GM18909 (cell line): ENCODE results near the gene LDLRAP1.
"Not testable (repeated sequence)": the region's sequence is repeated elsewhere in the genome, so short reads cannot be mapped to it uniquely, and the experiment has no call there.

Experiments used
- ATAC-seq: cut with Tn5 transposase; IDR thresholded peaks from one replicate; pipeline ENCODE4 v1.9.1; 2021; ENCODE audit warnings: mild to moderate bottlenecking; ENCODE audit not compliant: unreplicated experiment, poor library complexity

LDLRAP1 gene

GRCh38 chr1:25572708-25573590, 29.5 kb downstream of the LDLRAP1 start:
- no peak for ATAC-seq

DNA sequence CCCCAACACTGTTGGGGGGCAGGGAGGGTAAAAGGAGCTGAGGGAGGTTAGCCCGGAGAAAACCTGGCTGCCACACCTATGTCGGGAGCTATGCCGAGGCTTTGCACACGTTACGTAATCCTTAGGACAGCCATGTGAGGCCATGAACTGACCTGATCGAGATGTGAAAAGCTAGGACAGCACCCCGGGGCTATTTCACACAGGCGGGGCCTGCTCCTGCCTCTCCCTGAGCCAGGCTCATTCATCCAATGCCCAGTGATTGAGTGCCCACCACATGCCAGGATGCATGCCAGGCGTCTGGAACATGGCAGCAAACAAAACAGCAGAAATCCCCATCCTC, 30.2 kb downstream of the LDLRAP1 start:
- no peak for ATAC-seq

- ATAC-seq, result no peak
Measured at GRCh38 chr1:25573961-25574360, 30.6 kb downstream of the LDLRAP1 start.

GRCh38 chr1:25575191-25575590, 31.8 kb downstream of the LDLRAP1 start:
- ATAC-seq, result no peak

DNA sequence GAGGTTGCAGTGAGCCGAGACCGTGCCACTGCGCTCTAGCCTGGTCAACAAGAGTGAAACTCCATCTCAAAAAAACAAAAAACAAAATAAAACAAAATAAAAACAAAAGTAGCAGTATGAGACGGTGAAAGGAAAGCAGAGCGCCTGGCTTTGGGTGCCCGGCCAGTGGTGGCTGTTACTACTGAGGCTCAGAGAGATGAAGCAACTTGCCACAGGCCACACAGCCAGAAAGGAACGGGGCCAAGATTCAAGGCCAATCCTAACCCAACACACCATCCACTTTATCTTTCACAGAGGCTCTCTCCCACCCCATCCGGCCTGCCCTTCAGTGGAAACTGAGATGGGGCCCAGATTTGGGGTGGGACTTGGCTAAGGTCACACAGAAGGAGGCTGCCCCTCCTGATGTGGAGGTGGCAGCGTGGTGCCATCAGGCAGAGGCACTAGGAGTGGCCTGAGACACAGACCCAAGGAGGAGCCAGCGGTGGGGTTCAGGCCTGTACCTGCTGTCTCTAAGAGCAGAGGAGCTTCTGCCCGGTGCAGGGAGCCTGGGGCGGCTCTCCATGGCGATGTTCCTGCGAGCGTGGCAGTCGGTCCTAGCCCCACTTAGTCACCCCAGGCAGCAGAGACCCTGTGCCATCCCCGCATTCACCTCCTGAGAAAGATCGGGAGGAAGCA, 33.2 kb downstream of the LDLRAP1 start:
- no peak for ATAC-seq

DNA sequence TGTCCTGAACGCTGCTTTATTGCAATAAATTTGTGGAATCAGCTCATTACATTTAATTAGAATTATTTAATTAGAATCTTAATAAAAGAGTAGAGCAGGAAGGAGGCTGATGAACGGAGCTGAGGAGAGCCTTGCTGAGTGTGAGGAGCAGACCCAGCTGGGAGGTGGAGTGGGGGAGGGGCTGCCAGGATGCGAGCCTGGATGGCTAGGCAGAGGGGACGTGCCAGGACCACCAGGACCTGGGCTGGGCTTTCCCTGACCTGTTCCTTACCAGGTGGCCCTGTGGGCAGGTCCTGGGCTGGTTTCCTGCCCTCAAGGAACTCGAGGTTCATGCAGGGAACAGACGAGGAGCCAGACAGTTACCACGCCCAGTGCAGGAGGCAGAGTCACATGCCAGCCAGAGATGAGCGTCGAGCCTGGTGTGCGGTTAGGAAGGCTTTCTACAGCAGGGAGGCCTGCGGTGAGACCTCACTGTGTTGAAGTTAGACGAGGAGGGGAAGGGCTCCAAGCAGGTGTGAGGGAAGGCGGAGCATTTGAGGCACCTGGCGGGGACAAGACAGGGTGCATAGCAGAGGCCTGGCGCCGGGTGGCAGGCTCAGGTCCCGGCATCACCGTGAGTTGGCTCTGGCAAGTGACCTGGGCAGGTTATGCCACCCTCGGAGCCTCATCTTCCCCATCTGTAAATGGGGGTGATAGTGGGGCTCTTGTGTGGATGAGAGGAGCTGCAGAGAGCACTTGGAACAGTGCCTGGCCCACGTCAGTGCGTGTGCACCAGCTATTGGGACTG, 33.9 kb downstream of the LDLRAP1 start:
- no peak for ATAC-seq

DNA sequence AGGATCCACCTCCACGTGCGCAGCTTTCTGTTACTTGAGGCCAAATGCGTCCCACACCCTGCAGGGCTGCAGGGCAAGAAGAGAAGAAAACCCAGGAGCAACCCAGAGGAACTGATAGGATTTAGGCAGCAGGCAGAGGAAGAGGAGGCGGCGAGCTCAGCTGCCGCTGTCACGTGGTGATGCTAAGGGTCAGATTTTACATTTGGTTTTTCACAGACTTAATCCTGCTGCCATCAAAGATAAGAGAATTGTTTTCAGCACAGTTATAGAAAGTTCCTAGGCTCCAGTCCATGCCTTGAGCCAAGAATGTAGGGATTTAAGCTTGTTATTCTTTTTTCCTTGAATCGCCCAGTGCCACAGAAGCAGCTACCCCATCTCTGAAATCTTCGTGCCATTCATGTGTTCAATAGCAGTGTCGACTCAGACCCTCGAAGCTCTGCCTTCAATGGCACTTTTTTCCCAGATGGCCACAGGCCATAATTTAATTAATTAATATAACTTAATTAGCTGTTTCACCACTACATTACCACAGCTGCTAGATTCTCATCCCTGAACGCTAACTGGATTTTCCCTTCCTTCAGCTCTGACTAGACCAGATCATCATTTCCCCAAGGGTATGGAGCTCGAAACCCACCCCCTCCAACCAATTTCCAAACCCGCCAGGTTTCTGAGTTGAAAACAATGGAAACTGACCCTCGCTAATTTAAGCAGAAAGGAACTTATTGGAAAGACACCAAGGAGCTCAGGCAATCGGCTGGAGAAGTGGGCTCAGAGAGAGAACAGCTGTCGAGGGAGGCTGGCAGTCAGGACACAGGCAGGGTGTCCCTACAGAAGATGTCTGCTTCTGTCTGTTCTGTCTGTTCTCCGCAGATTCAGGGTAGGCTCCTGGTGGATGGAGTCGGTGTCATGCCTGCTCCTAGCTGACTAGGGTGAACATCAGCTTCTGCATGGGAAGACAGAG, 36.2 kb downstream of the LDLRAP1 start:
- no peak for ATAC-seq

- ATAC-seq, result no peak
Measured at GRCh38 chr1:25580927-25581326, 37.5 kb downstream of the LDLRAP1 start.

- ATAC-seq, result no peak
Measured at GRCh38 chr1:25581764-25582163, 38.4 kb downstream of the LDLRAP1 start.

DNA sequence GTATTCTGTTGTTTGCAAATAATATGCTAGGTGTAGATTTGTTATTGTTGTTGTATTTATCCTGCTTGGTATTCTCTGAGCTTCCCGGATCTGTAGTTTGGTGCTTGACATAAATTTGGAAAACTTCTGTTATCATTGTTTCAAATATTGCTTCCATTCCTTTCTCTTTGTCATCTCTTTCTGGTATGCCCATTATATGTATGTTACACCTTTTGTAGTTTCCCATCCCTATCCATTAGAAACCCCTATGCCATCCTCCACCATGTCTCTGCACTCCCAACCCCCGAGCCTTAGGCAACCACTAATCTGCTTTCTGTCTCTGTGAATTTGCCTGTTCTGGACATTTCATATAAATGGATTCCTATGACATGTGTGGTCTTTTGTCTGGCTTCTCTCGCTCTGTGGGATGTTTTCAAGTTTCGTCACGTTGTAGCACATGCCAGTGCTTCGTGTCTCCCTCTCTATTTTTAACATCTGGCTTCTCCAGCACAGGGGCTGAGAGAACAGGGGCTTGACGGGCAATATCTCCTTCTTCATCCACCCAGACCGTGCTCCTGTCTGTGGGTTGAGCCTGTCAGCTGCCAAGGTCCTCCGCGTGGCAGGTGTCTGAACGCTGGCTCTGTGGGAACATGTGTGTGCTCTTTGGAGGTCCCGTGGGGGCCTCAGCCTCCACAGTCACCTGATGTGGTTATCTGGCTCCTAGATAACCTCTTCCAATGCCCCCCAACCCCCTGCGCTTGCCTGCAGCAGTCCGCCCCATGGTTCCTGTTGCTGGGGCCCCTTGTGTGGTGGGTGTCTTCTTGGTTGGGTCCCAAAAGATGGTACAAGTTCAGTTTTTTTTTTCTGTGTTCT, 40.3 kb downstream of the LDLRAP1 start:
- no peak for ATAC-seq

DNA sequence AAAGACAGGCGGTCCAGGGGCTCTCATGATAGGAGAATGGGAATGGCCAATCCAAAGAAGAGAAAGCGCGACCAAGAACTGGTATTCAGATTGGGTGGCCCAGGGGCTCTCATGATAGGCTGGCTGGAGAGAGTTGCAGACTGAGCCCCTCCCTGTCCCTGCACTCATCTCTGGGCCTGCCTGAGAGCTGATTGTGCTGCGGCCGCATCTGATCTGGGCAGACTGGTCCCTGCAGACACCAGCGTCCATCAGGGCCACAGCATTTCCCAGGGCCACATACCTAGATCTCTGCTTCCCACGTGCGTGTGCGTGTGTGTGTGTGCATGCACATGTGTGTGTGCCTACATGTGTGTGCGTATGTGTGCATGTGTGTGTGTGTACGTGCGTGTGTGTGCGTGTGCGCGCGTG, 42.8 kb downstream of the LDLRAP1 start:
- no peak for ATAC-seq

GRCh38 chr1:25587290-25587689, 43.9 kb downstream of the LDLRAP1 start:
- ATAC-seq, result no peak

- not testable (repeated sequence) for ATAC-seq
Measured at GRCh38 chr1:25588224-25588623, 44.8 kb downstream of the LDLRAP1 start.

- not testable (repeated sequence) for ATAC-seq
Measured at GRCh38 chr1:25588786-25589185, 45.4 kb downstream of the LDLRAP1 start.

DNA sequence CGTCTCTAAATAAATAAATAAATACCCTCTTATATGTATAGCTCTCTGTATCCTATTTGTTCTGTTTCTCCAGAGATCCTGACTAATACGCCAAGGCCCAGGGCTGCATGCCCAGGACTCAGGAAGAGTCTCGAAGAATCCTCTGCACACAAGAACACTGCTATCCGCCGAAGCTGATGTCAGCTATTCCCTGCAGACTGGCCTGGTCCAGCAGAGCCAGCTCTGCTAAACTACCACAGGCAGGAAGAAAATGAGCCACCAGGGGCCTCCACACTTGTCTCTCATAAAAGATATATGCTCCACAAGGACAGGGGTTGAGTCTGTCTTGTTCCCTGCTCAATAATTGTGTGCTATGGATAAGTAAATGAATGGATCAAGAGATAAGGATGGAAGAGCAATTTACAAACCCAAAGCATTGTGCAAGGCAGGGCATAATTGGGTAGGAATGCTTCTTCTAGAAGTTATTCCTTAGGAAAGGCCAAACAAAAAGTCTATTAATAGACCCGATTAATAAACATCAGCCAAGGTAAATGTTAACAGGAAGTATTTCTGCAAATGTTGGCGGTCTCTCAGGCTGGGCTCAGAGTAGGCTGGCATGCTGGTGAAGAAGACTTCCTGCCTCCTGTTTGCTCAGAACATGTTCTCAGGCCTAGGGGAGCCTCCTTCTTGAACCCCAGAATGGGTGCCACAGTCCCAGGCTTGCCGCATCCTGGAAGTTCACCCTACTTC, 46.9 kb downstream of the LDLRAP1 start:
- no peak for ATAC-seq

- no peak for ATAC-seq
Measured at GRCh38 chr1:25593861-25594260, 50.5 kb downstream of the LDLRAP1 start.

GRCh38 chr1:25594971-25595370, 51.6 kb downstream of the LDLRAP1 start:
- ATAC-seq, result no peak

DNA sequence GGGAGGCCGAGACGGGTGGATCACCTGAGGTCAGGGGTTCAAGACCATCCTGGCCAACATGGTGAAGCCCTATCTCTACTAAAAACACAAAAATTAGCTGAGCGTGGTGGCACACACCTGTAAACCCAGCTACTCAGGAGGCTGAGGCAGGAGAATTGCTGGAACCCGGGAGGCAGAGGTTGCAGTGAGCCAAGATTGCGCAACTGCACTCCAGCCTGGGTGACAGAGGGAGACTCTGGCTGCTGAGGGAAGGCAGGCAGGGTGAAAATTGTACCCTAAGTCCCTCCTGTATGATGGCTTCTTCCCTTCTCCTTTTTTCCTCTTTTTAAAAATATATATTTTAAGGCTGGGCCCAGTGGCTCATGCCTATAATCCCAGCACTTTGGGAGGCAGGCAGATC, 53.2 kb downstream of the LDLRAP1 start:
- not testable (repeated sequence) for ATAC-seq
